CD4-positive, alpha-beta T cell treated with Interleukin-4 for 4 hours (primary cell): ENCODE data around the gene SMC6.

Experiments used
- DNase-seq: peaks from one replicate; pipeline ENCODE4 v3.0.0-alpha.2; 2020

SMC6 gene

DNA sequence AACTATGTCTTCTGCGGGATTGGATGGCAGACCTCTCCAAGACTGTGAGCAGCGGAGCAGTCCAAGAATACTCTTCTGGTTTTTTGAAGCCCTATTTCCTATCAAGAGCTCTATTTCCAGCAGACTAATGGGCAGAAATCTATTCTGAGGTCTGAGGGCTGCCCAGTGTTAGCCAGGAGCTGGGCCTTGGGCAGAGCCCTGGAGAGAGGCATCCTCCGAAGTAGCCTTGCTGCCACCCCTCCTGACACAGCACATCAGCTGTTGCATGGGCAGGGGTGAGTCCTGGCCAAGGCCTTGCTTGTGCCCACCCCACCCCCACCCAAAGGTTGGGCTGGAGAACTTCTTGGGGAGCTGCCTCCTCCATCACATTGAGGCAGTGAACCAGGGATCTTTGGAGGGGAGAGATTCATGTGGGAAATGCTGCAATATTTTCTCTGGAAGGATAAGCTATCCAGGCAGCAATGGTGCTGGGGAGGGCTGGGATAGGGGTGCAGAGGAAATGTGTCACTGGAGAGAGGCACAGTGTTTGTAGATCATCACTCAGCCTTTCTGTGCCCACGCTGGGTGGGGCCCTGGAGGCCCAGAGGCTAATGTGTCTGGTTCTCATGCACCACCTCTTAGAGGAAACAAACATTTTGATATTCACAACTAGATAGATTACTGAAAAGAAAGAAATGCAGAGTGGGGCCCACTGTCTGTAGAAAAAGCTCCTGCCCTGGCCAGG, 108.5 kb downstream of the SMC6 start:
- DNase-seq, result no peak

DNA sequence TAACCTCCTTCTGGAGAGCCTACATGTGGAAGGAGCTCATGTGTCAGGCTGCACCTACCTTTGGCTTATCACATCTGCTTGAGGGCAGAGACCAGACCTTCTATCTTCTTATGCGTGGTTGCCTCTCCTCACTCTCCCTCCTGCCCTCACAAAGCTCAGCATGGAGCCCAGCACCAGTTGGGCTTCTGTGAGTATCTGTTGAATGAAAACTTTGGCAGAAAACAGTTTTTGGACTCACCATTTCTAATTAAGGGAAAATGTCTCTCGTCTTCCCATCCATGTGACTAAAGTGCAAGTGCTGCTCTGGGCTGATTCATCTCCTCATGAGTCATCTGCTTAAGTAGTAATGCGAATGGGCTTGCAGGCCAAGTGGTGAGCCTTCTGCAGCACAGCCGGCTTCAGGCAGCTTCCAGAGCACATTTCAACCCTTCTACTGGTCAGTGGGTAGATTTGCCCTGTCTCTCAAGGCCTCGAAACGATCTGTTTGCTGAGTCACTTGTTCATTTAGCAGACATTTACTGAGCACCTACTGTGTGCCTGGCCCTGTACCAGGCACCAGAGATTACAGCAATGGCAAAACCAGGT, 110.5 kb downstream of the SMC6 start:
- DNase-seq, result no peak

DNA sequence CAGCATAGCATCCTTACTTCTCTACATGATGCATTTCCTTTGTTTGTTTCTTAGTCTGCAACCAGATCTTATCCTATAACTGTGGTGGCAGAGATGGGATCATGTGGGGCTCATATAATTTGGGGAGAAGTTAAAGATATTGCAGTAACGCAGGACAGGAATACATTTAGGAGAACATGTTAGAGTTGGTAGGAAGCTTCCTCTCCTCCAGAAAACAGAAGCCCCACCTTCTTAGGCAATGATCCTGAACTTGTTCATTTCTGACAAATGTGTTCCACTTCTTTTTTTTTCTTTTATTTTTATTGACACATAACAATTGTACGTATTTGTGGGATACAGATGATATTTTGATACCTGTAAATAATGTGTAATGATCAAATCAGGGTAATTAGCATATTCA, 113.2 kb downstream of the SMC6 start:
- DNase-seq, result no peak

DNA sequence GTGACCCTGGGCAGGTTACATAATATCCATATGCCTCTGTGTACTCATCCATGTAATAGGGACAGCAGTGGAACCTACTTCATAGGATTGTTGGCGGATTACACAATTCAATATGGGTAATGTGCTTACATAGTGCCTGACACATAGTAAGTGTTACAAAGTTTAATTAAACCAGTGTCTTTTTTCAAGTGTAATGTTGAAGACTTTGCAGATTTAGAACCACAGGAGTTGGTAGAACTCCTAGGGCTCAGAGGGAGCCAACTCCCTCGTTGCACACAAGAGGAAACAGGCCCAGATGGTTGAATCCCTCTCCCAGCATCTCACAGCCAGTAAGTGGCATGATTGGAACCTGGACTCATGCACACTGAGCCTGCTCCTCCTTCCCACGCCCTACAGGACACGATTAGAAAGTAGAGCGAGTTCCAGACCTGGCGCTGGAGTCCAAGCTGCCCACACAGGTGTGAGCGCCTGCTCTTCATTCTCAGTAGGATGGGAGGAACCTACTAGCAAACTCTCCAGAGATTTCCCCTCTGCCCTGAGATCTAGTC, 115.3 kb downstream of the SMC6 start:
- DNase-seq, result no peak

DNA sequence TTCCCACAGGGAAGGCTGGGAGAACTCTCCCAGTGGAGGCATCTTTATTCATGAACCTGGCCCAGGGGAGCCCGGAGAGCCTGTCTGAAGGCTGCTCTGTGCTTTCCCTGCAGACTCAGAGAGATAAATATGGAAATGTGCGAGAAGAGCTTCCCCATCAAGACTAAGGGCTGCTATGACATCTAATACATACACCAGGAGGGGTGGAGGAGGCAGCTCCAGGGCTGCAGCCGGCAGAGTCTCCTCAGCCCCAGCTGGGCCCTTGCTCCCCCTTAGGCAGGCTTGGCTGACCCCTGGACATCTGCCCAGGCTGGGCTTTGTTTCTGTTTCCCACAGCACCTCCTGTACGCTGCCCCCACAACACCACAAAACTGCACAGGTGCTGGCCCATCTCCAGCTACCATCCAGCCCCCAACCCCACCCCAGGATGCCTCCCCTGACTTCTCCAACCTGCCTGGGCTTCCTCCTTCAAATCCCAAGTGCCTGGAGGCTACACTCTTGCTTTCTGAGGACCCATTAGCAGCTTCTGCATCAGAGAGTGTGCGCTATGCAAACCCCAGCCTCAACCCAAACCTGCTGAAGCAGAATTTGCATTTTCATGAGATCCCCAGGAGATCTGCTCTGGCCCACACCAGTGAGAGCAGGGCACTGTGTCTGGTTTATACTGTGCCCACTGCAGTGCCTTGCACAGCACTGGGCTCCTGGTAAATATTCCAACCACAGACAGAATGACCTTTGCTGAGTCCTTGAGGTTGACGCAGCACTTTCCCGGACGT, 116.3 kb downstream of the SMC6 start:
- DNase-seq, result no peak

DNA sequence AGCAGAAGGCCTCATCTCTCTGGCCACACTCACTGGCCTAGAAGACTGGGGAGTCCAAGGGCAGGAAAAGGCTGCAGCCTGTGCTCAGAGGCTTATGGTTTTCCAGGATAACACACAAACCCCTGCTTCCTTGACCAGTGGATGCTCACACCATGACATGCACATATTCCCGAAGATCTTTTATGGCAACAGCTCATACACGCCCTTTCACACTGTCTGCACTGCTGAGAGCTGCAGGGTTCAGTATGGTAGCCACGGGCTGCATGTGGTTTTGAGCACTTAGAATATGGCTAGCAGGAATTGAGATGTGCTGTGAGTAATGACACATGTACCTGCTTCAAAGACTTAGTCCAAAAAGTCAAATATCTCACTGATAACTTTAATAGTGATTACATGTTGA, 117.4 kb downstream of the SMC6 start:
- DNase-seq, result no peak

DNA sequence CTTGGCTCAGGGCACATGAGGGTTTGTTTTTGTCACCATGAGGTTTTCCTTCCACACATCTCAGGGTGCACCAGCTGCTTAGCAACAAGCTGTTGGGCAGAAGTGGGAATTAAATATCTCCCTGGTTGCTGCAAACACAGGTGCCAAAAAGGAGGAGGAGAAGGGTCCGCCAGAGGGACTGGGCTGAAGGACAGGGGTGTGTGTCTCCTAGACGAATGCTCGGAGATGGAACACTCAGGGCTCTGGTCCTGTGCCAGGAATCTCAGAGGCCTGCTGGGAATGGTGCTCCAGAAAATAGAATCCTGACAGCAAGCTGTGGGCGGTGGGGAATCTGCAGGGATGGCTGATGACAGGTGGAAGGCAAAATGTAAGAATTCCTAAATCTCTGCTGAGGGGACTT, 118.6 kb downstream of the SMC6 start:
- DNase-seq, result no peak

DNA sequence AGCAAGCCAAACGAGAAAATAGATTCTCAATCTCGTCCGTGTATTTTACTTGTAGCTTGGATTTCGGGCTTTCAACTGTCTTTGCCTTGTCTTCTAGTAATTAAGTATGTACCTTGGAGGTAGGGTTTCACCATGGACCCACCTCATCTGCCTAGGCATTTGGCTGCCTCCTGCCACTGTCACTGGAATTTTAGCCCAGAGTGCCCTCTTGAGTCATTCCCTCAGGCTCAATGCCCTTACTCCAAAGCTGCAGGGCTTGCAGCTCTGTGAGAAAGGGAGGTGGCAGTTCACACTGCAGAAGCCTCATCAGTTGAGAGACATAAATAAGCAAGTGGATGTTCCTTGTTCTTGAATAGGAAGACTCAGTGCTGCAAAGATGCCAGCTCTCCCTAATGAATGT, 123.5 kb downstream of the SMC6 start:
- DNase-seq, result no peak

DNA sequence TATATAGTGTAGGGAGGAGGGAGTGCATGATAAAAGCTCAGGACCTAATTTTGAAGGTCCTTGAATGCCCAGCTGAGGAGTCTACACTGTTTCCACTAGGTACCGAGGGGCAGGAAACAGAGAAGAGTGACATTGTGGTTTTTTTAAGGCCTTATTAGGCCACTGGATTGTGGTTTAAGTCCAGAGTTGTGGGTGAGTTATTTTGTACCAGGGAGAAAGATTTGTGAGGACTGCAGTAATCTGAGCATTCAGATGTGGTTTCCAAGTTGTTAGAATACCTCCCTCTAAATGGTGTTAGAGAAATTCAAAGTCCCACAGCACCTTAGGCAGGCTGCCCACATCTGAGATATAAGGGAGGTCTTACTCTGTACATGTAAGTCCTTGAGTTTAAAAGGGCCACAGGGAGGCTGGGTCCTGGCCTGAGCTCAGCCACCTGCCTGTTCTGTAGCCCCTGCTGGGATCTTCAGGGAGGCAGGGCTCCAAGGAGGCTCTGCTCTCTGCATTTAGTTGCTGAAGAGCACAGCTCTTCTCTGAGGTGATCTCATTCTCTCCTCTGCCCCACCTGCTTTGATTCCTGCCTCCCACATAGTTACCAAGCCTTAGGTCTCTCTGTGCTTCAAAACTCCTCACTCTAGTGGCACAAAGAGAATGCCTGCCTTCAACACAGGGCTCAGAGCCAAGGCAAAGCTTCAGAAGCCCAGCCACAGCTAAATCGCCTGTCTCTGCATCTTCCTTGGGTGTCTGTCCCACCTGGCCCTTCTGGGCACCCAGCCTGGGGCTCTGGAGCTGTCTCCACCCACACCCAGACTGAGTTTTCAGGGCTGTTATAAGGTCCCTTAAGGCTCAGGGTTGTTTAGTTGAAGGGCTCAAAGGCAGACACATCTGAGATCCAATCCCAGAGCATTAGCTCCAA, 125.0 kb downstream of the SMC6 start:
- no peak for DNase-seq

DNA sequence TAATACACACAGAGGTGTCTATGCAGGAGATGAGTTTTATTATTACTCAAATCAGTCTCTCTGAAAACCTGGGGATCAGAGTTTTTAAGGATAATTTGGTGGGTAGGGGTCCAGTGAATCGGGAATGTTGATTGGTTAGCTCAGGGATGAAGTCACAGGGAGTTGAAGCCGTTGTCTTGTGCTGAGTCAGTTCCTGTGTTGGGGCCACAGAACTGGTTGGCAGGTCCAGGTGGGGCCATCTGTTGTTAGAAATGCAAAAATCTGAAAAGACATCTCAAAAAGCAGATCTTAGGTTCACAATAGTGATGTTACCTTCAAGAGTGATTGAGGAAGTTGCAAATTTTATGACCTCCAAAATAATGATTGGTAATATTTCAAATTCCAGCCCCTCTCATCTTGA, 126.2 kb downstream of the SMC6 start:
- DNase-seq, result no peak

DNA sequence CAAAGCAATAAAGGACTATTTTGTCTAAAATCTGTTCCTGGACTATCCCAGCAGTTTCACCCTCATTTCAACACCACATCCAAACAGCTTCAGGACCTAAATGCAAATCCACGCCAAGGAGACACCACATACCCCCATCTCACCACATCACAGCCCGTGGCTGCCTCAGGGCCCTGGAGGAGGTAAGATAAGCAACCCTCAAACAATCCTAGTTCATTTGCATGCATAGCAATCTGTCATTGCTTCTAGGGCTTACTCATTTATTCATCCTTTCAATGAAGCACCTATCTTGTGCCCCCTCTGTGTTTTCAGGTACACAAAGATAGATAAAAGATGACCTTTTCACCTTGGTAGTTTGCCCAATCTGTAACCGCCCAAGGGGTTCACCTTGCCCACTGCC, 126.6 kb downstream of the SMC6 start:
- DNase-seq, result no peak

DNA sequence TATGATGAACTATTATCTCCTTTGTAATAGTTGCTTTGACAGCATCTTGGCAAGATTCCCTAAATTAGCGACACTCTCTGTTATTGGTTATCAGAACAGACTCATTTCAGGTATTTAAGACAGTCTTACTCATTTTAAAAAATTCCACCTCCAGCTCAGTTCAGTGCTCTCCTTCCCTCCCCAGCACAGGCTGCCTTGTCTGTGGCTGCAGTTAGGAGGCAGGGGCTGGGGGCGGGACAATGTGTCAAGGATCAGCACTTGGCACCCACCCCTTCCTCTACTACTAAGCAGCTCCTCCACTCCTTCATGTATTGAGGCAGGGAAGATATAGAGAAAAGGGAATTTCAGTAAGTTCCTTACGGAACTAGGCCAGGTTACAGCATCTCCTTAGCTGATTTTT, 128.2 kb downstream of the SMC6 start:
- no peak for DNase-seq

DNA sequence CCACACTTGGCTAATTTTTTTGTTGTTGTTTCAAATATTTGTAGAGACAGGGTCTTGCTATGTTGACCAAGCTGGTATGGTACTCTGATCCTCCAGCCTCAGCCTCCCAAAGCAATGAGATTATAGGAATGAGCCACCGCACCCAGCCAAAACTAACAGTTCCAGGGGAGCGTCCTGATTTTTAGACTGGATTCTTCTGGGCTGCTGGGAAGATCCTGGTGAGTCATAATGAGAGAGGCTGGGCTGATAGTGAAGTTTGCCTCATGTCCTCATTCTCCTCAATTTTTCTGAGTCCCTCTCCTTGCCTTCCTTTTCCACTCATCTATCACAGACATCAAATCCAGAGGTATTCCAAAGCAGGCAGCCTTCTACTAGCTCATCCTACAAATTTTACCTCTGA, 131.8 kb downstream of the SMC6 start:
- DNase-seq, result no peak

DNA sequence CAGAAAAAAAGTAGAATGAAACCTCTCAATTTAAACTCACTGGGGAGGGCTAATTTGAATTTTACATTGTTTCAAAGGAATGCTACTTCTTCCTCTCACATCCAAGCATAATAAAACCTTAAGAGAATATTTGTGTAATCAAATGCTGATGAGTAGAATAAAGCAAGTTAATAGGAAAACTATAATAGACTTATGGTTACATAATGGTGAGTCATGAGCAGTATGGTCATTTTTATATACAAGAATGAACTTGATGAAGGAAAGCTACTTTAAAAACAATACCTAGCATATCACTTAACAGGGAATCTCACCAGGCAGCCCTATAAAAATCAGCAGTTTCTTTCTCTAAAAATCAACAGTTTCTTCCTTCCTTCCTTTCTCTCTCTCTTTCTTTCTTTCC, 132.8 kb downstream of the SMC6 start:
- no peak for DNase-seq

DNA sequence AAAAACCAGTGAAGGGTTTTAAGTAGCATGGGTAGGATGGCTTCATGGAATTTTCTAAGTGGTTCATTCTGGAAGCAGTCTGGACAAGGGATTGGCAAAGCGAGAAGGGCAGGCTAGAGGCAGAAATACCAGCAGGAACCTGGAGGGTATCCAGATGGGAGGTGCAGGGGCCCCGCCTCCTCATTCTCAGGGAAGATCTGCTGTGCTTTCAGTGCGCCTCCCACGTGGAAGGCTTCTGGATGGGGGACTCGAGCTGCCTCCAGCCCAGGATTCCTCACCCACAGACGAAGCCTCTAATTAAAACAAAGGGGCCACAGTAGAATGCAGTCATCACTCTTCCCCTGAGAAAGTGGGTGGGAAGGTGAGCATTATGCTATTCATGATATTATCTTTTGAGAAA, 133.3 kb downstream of the SMC6 start:
- DNase-seq, result no peak

DNA sequence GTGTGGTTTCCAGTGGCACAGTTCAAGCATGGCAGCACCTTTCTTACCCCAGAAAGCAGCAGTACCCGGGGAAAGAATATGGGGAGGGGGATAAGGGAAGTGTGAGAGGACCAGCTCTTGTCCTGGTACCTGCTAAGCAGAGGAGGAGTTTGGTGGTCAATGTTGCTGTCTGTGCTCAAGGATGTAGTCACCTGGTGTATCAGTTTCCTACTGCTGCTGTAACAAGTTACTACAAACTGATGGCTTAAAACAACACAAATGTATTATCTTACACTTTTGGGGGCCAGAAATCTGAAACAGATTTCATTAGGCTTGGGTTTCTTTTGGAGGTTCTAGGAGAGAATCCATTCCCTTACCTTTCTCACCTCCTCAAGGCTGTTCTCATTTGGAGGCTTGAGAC, 135.7 kb downstream of the SMC6 start:
- DNase-seq, result no peak

DNA sequence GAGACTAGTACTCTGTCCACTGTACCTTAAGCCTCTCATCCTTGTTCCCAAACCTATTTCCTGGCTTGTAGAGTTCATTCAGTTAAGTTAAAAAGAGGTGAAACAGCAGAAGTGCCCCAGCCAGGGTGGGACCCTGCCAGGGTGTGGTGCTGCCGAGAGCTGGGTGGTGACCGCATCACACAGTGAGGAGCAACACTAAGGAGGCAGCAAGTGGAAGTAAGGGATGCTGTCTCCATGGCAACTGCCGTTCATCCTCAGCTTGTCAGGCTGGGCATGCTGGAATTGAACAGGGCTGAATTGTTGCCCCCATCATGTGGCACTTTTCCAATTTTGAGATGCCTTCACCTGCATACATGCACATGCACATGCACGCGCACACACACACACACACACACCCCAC, 136.1 kb downstream of the SMC6 start:
- no peak for DNase-seq

DNA sequence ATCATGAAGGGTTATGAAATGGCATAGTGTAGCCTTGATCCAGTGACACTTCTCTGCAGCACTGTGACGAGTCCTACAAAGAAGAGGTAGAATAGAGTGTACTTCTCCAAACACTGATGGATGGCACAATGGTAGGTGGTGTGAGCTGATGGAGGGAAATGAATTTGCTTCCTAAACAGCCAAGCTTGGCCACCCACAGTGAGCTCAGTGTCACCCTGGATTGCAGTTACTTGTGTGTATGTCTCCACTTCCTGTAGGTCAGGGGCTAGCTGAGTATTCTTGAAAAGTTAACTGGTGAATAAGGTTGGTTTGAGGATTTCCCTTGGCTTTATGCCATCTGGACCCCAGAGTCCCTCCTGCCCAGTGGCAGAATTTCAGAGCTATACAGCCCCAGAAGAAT, 137.2 kb downstream of the SMC6 start:
- DNase-seq, result no peak

DNA sequence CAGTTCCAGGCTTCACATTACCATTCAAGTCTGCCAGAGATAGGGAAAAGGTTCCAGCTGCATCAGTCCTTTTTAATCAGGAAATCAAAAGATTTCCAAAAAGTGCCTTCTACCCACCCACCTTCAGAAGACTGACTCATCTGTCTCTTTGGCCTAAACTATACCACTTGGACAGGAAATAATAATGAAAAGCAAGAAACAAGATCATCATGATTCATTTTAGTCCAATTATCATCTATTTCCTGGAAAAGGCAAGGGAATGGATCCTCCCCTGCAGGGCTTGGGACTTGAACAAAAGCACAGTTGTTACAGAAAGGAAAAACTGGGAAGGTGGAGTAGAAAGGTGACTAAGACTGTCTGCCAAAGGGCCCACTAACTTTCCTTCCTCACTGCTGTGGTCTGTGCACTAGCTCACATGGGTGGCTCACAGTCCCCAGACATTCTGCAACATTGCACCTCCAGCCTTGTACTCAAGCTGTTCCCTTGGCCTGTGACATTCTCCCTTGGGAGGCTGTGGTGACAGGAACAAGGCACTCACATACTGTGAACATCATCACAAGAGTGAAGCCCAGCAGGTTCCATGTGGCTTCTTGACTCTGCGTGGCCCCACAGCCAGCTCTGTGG, 137.8 kb downstream of the SMC6 start:
- DNase-seq, result no peak

DNA sequence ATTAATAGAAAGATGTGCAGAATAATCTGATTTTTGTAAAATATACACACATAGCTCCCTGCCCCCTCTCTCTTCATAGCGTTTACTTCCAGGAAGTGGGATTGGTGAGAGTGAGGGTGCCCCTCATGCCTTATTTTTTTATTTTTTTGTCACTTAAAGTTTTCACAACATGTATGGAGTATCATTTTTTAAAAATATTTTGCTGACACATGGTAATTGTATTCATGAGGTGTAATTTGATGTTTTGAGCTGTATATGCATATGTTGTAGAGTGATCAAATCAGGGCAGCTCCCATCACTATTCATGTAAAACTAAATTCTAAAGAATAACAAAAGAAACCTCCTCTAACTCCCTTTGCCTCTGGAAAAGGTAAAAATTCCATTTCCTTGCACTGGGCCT, 138.5 kb downstream of the SMC6 start:
- no peak for DNase-seq

DNA sequence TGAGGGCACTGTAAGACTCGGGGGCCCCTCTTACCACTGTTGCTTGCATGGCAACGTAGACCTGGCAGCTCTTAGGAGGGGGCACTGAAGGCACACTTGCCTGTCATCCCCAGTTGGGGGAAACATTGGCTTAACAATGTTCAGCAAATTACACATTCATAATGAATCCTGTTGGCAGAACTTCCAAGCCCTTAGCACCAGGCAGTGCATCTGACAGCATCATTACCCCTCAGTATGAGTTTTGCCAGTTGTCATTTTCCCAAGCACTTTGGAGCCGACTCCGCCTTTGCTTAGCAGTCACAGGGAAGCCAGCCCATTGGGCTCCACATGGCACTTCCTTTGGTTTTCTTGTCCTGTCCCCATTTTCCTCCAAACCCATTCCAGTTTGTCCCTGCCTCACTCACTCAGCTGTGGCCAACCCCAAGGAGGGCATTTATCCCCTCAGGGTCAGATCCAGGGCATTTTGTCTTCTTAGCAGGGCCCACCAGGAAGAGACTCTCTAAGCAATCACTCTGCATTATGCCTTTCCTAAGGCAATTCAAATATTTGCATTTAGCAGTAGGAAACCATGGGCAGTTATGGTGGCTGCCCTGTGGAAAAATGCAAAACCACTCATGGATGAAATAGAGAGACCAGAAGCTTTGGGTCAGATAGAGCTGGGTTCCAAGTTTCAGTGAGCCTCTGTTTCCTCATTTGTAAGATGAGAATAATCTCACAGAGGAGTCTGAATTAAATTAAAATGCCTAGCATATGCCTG, 139.3 kb downstream of the SMC6 start:
- DNase-seq, result no peak
